Jurkat, Clone E6-1 (cell line): ENCODE results near the gene RBBP8.
"Not testable (repeated sequence)": the region's sequence is repeated elsewhere in the genome, so short reads cannot be mapped to it uniquely, and the experiment has no call there.

ENCODE experiments used
- DNase-seq: peaks from one replicate; pipeline ENCODE4 v3.0.0-alpha.2; 2011; ENCODE audit warnings: low read depth, low spot score
- H3K4me3 ChIP-seq: 2 replicates; pipeline ENCODE4 v1.5.1; 2011; ENCODE audit warnings: mild to moderate bottlenecking, low read length, control low read depth, moderate library complexity

Gene RBBP8

DNA sequence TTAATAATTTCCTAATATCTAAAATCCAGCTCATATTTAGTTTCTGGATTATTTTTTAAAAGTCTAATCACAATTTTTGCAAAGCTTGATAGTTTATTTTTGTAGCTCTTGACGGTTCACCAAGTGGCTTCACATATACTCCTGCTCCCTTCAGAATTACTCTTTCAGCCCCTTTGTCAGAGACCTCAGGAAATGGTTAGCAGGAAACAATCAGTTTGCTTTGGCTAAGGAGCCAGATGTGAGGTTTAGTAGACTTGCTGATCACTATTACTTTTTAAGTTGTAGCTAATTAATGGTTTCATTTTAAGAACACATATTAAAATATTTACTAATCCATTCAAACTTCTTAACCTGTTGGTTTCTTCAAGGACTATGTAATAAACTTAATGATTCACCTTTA is 2.3 kb downstream of the RBBP8 start:
- DNase-seq = peak; percentile 39
- H3K4me3 ChIP-seq = no peak overlapping the region

DNA sequence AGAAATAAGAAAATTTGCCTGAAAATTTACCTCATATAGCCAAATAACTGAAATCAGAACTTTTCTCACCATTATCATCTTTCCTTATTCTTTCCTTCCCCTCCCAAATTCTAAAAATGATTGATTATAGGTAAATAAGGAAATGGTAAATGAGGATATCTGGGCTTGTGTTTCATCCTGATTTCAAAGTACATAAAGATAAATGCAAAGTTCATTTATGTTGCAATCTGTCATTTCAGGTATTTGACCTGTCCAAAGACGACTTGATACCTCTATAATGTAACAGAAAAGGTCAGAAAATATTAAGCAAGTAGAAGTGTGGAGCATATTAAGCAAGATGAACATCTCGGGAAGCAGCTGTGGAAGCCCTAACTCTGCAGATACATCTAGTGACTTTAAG is 3.4 kb downstream of the RBBP8 start:
- H3K4me3 ChIP-seq = no peak overlapping the region
- DNase-seq = no peak

DNA sequence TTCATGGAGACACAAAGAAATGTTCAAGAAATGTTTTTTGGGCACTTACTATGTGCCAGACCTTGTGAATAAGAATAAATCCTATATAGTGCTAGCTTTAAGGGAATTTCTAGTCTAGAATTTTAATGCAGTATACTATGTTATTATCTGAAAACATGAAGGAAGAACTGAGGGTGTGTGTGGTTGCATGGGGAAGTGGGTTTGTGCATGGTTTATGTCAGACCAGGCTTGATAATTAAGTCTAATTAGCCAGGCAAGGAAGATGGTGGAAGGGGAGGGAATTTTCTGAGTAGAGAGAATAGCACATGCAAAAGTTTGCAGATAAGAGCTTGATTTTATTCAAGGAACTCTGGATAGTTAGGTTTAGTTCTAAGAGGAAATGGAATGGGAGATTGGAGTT is 6.5 kb downstream of the RBBP8 start:
- DNase-seq = no peak
- no peak overlapping the region for H3K4me3 ChIP-seq

DNA sequence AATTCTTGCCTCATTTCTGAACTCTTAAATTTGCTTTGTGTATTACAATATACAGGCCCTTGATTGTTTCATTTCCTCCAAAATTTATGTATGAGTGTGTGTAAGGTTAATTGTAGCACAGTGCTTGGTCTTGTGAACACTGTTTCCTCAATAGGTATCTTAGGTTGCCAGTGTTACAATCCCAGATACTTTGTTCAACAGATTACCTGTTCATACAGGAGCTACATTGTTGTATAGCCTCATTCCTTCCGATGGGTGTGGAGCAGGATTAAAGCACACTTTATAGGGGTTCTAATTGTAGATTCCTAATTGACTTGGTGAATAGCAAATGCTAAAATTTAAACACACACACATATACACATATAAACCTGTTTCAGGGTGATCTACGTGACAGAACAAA is 10.7 kb downstream of the RBBP8 start:
- DNase-seq = no peak
- no peak overlapping the region for H3K4me3 ChIP-seq

DNA sequence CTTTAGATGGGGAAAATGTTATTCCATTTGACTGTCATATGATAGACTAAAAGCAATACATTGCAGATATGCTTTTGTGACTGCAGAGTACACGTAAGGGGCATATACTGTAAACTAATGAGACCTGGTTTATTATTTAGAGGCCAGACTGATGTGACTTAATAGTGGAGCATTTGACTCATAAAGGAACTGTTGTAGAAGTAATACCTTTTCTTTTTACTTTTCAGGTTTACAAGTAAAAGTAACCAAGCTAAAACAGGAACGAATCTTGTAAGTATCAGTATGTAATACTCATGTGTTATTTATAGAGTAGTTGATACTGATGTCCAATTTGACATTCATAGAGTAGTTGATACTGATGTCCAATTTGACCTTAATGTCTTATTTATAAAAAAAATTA is 13.1 kb downstream of the RBBP8 start:
- no peak overlapping the region for H3K4me3 ChIP-seq
- DNase-seq = no peak

DNA sequence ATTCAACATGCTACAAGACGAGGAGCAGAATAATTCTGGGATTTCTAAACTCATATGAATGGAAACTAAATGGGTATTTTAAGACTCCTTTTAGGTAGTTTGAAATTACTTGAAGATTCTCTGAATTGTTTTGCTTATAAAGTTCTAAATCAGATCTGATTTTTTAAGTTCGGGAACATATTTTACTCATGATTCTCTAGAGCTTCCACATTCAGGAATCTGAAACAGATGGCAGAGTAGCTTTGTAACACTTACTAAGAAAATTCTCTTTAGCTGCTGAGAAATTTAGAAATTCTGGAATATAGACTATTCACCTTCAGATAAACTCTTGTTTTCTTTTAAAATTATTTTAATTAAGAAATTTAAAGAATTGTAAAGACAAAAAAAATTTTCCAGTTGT is 13.7 kb downstream of the RBBP8 start:
- DNase-seq = no peak
- no peak overlapping the region for H3K4me3 ChIP-seq

DNA sequence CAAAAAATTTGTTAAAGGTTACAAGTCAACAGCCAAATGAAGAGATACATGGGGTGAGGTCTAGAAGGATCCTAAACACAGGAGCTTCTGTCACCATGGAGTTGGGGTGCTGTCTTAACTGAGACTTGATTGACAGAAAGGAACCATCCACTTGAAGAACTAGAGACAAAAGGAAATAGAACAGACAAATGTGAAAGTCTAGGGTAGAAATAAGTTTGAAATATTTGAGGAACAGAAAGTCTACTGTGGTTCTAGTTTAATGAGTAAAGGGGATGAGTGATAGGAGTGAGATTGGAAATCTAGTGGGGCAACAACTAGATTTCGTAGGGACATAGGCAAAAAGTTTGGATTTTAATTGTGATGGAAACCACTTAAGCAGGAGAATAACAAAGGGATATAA is 18.7 kb downstream of the RBBP8 start:
- no peak overlapping the region for H3K4me3 ChIP-seq
- DNase-seq = no peak

DNA sequence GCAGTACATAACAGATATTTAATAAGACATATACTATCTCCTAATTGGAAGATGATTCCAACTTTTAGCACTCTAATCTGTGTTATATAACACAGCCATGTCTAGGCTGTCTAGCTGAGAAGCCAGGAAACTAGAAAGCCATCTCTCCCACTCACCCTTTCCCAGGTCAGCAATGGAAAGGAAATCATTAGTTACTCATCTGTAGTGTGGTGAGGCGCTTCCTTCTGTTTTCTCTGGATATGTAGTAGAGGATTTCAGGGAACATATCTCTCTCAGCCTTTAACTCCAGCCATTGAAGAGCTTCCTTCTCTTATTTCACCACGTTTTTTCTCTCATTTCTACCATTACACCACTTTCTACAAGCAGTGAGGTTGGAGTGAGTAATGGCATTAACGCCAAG is 19.4 kb downstream of the RBBP8 start:
- no peak overlapping the region for H3K4me3 ChIP-seq
- no peak for DNase-seq

DNA sequence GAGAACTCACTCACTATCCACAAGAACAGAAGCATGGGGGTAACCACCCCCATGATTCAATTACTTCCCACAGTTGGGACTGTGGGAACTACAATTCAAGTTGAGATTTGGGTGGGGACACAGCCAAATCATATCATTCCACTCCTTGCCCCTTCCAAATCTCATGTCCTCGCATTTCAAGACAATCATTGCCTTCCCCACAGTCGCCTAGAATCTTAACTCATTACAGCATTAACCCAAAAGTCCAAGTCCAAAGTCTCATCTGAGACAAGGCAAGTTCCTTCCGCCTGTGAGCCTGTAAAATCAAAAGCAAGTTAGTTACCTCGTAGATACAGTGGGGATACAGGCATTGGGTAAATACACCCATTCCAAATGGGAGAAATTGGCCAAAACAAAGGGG is 20.9 kb downstream of the RBBP8 start:
- DNase-seq = not testable (repeated sequence)

DNA sequence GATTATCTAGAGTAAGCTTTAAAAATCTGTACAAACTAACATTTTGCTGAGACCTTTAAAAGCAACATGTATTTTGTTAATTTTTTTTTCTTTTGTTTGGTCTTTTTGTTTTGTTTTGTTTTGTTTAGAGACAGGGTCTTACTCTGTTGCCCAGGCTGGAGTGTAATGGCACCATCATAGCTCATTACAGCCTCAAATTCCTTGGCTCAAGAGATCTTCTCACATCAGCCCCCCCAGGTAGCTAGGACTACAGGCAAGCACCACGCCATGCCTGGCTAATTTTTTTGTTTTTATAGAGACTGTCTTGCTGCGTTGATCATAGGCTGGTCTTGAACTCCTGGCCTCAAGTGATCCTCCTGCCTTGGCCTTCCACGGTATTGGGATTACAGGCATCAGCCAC is 23.1 kb downstream of the RBBP8 start:
- H3K4me3 ChIP-seq = no peak overlapping the region
- no peak for DNase-seq

More for the DNA sequence above, 20.9 kb downstream of the RBBP8 start:
- not testable (repeated sequence) for H3K4me3 ChIP-seq

DNA sequence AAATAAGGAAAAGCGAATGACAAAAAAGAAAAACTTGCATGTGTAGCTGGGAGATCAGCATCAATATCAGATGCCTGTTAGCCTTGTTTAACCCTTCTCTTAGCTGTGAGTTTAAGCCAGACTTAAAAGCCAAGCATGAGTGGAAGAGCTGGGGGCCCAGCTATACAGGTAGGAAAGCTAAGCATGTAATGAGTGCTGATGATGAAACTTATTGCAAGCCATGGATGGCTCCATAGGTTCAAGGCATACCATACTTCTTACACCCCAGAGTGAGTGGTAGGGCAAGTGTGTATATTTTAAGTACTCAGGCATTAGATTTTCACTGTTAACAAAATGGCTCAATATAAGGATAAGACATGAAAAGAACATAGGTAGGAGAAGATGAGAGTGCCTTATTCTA is 28.0 kb downstream of the RBBP8 start:
- no peak for DNase-seq
- H3K4me3 ChIP-seq = no peak overlapping the region

DNA sequence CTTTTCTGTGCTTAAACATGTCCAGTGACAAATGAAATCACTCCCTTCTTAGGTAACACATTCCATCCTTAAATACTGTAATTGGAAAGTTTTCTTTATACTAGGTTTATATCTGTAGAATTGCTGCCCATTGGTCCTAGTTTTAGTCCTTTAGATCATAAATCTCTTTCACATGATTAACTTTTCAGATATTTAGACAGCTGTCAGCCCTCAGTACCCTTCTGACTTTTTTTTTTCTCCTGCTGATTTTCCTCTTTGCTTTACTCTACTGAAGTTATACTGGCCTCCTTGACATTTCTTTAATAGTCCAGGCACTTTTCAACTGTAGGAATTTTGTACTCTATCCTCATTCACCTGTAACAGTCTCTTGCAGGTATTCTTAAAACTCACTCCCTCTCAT is 28.9 kb downstream of the RBBP8 start:
- H3K4me3 ChIP-seq = no peak overlapping the region
- no peak for DNase-seq

DNA sequence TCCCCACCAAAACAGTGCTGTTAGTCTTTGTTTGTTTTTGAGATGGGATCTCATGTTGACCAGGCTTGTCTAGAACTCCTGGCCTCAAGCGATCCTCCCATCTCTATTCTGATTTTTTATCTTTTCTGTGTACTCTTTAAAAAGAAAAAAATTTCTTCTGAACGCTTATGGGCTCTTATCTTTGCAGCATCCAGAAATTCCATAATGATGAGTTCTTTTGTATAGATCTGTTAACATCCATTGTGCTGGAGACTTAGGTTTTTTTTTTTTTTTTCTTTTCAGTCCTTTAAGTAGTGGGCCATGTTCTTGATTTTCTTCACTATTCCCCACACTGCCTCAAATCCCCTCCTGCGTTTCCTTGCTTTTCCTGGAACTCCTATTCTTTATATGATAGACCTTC is 31.0 kb downstream of the RBBP8 start:
- H3K4me3 ChIP-seq = no peak overlapping the region
- DNase-seq = no peak

DNA sequence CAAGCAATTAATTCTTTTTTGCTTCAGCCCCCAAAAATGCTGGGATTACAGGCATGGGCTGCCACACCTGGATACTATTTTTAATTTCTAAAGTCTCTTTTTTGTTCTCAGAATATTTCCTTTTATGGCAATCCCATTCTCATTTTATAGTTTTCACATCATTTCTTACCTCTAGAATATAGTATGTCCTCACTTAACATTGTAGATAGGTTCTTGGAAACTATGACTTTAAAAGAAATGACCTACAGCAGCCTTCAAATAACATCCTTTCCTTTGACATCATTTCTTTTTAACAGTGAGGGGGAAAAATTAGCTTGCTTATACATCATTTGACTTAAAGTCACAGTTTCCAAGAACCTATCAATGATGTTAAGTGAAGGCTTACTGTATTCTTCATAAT is 31.6 kb downstream of the RBBP8 start:
- H3K4me3 ChIP-seq = no peak overlapping the region
- no peak for DNase-seq

DNA sequence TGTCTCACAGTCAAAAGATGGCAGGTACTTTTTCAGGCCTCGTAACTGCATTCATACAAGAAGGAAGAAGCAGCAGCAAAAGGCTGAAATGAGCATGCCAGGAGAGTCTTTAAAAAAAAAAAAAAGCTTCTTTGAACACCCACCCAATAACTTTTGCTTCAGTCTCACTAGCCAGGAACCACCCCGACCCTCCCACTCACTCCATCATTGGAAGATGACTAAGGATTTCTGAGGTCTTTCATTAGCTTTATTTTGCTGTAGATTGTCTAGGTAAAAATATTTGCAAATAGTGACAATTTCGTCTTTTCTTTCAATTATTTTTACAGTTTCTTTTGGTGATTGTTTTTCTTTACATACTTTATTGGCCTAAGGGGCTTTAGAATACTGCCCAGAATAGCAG is 37.9 kb downstream of the RBBP8 start:
- H3K4me3 ChIP-seq = no peak overlapping the region
- no peak for DNase-seq

DNA sequence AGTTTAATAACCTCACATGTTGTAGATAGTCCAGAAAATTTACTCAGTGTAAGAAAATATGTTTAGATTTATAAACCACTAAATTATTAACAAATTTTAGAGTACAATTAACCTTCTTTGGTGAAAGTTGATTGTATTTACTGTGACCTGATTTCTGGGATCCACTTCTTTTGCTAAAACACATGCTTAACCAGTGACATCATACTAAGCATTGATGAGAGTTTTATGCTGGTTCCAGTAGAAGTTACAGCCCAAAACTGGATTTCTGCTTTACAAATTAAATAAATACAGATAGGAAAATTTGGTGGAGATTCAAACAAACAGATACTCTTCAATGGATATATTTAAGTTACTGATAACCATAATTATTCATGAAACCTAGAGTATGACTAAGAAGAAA is 40.9 kb downstream of the RBBP8 start:
- no peak for DNase-seq
- H3K4me3 ChIP-seq = no peak overlapping the region

DNA sequence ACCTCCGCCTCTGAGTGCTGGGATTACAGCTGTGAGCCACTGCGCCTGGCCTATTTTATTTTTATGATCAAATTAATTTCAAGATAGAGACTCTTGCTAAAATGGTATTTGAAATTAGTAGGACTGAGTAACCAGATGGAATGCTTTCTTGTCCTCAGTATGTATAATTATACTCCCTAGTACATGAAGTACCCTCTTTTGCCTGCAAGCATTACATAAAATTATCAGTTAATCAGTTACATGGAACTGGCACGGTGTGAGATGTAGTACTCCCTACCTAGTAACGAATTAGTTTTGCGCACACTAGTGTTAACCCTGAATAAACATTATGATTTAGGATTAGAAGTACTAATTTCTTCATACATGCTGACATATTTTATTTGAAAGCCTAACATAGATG is 41.6 kb downstream of the RBBP8 start:
- DNase-seq = no peak
- H3K4me3 ChIP-seq = no peak overlapping the region

DNA sequence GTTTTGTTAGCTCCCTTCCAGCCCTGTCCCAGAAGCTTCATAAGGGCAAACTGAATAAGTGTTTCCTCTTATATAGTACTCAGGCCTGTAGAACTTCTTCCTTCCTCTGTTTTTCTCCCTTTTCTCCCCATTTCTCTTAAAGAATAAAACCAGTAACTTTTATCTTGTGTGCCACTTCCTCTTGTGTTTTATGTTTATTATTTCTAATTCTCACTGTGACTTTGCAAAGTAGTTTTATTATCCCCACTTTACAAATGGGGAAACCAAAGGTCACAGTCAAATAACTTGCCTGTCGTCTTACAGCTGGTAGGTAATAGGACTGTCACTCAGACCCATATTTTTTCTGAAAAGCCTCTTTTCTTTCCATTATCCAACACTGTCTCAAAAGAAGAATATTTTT is 42.4 kb downstream of the RBBP8 start:
- DNase-seq = no peak
- H3K4me3 ChIP-seq = no peak overlapping the region

DNA sequence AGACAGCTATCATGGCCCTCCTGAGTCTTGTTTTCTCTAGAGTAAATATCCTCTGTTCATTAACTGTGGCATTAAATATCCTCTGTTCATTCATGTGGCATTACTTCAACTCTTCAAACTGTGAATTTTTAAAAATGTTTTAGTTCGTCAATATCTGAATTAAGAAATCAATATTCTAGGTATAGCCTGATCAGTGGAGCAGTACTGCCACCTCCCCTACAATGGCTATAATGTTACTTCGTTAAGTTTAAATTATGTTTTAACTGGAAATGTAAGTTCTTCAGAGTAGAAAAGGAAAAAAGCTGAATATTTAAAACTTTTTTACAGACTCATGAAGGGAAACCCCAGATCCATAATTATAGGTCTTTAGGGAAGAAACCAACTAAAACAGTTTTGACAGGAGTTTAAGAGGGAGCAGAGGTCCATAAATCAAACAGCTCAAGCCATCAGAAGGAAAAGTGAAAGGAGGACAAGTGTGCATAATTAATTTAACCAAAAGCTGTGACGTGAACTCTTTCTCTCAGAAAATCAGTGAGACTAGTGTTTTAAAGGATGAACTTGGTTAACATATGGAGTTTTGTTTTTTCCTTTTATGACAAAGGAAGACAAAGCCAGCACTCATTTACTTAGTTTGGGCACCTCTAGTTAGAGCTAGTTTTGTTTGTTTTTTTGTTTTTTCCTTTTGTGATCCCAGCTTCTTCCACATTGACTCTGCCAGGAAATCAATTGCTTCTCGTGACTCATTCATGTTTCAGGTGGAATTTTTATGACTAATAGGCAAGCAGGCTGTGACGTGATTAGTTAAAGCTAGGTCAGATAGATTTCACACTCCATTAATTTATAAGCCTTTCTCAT is 44.9 kb downstream of the RBBP8 start:
- no peak for DNase-seq
- H3K4me3 ChIP-seq = no peak overlapping the region

DNA sequence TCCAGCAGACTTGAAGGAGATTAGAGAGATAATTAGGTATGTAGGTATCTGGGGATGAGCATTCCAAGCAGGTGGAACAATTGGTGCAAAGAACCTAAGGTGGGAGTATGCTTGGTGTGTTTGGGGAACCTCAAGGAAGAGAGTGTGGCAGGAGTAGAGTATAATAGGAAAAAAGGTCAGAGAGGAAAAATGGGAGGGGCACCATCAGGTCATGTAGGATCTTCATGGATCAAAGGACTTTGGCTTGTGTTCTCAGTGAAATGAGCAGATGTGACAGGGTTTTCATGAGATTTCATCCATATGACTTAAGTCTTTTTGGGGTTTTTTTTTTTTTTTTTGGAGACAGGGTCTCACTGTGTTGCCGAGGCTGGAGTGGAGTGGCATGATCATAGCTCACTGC is 47.3 kb downstream of the RBBP8 start:
- no peak for DNase-seq
- no peak overlapping the region for H3K4me3 ChIP-seq
